H1 (cell line): ENCODE measurements around the gene FAM8A1. TPM values are rescaled to one million over a fixed set of nuclear protein-coding genes. Genes with fewer than 3 reads are reported as not detected.

Source experiments
- CHD2 ChIP-seq: IDR thresholded peaks from 2 replicates; pipeline ENCODE4 v1.6.1; 2012; ENCODE audit warnings: low read length, improper control_type of control experiment
- HDAC2 ChIP-seq, 2 experiments: fragments of 300-600 bp in 1 of 2; sonication (generic) in 1 of 2; IDR thresholded peaks; 2 replicates each; pipeline ENCODE4 v1.6.1; 2011 to 2012; ENCODE audit warnings: low read depth in 2 of 2, low read length in 2 of 2, mild to moderate bottlenecking in 2 of 2, moderate library complexity in 2 of 2, borderline replicate concordance in 1 of 2, inconsistent platforms in 1 of 2
- KDM1A ChIP-seq: fragments of 200-600, 300-600 bp; sonication (generic); IDR thresholded peaks from 2 replicates; pipeline ENCODE4 v1.7.1; 2016; ENCODE audit warnings: mild to moderate bottlenecking, low read length, borderline replicate concordance
- polyA plus RNA-seq, 7 experiments: library from polyadenylated mRNA; depleted of rRNA in 3 of 7; stranded (reverse) in 5 of 7; unstranded in 2 of 7; fragments of >200 nt in 5 of 7; fragments of 200-250 nt in 2 of 7; gene quantifications; 1 replicate in 5 of 7; 2 replicates in 1 of 7; 4 replicates in 1 of 7; pipeline versions ENCODE4 v1.2.1 to v1.2.3, GENCODE V29; 2011 to 2013; ENCODE audit warnings: missing spikeins in 2 of 7, mixed read lengths in 2 of 7
- total RNA-seq: library from RNA; stranded (reverse); fragmentation: NEBNext Ultra II Directional; extraction: Animal tissue kit (Norgen Biotek cat#: 25700); gene quantifications from 2 replicates; pipeline ENCODE4 v1.2.1, GENCODE V29; 2021

Gene FAM8A1
- total and polyA plus RNA-seq, 2 of the 8 experiments (the other 6 are each of a cell fraction or from before 2014, with no cell fraction given): 3.4 to 9.2 TPM

DNA sequence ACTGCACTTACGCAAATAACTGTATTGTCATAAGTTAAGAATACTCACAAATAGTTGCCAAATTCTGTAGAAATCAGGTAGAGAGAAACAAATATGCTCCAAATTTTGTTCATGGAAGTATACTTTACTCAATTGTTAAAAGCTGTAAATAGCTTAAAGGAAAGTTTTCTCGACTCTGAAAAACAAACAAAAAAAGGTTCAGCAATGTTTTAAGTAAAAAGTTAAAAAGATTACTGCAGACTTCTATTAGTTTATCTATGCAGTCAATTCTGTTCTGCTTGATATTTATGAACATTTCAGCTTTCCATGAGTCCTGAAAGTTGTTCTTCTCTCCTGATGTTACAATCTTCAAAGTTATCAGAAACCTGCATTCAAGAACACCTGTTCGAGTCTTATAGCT is 37.5 kb upstream of the FAM8A1 start (continued):
- TF ChIP-seq CHD2: no peak
- no peak for TF ChIP-seq HDAC2 (IDR thresholded peaks at IDR 0.05; ENCODE audit: borderline replicate concordance in 1 of 2, low read depth in 2 of 2, low read length in 2 of 2)
- TF ChIP-seq KDM1A: no peak
